Keratinocyte (primary cell): ENCODE results near the gene SAMD15.

ENCODE experiments used
- EZH2 ChIP-seq: IDR thresholded peaks from one replicate; pipeline ENCODE4 v1.6.1; 2012; ENCODE audit warnings: inconsistent platforms, mild to moderate bottlenecking, low read length, moderate library complexity
- TF ChIP-seq, protein P1 (sequence below), 3 experiments: IDR thresholded peaks in 1 of 3; conservative IDR thresholded peaks in 1 of 3; optimal IDR thresholded peaks in 1 of 3; 2 replicates in 2 of 3; 3 replicates in 1 of 3; pipeline versions ENCODE3 to v1.5.1; 2011; ENCODE audit warnings: low read length in 3 of 3, mild to moderate bottlenecking in 3 of 3, moderate library complexity in 2 of 3, control low read depth in 1 of 3, inconsistent platforms in 1 of 3; ENCODE audit not compliant: insufficient read depth in 2 of 3; ENCODE audit errors: extremely low read depth in 1 of 3

DNA sequence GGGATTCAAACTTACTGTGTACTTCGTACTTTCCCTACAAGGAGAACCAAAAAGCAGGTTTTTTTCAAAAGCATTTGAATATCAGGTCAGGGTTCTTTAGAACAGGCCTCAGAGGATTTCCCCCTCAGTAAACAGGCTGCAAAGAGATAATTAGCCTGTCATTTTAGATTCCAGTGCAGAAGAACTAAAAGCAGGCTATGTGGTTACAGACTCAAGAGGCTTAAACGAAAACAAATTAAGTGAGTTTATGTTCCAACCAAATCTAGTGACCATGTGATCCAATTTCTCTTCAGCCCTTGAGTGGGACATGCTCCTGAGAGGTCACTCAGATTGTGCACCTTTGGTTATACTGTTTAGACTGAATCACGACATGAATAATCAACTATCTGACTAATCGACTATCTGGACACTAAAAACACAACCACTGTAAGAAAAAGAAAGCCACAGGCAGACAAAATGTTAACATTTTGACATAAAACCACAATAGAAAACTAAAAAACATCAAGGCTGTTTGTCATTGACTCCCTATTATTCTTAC lies 4.8 kb upstream of the SAMD15 start:
- TF ChIP-seq, protein P1, sequence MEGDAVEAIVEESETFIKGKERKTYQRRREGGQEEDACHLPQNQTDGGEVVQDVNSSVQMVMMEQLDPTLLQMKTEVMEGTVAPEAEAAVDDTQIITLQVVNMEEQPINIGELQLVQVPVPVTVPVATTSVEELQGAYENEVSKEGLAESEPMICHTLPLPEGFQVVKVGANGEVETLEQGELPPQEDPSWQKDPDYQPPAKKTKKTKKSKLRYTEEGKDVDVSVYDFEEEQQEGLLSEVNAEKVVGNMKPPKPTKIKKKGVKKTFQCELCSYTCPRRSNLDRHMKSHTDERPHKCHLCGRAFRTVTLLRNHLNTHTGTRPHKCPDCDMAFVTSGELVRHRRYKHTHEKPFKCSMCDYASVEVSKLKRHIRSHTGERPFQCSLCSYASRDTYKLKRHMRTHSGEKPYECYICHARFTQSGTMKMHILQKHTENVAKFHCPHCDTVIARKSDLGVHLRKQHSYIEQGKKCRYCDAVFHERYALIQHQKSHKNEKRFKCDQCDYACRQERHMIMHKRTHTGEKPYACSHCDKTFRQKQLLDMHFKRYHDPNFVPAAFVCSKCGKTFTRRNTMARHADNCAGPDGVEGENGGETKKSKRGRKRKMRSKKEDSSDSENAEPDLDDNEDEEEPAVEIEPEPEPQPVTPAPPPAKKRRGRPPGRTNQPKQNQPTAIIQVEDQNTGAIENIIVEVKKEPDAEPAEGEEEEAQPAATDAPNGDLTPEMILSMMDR (optimal IDR thresholded peaks at IDR 0.05 in 1 of 3, IDR thresholded peaks at IDR 0.05 in 1 of 3, conservative IDR thresholded peaks at IDR 0.05 in 1 of 3; ENCODE audit: extremely low read depth in 1 of 3, insufficient read depth in 2 of 3, low read length in 3 of 3), result no peak
- TF ChIP-seq EZH2, result no peak
